COLO668 (cell line): ENCODE data around the gene SPATA24.
"Not testable (repeated sequence)": the region's sequence is repeated elsewhere in the genome, so short reads cannot be mapped to it uniquely, and the experiment has no call there.

Experiments used
- DNase-seq: peaks from one replicate; lab custom pipeline; 2025; ENCODE audit not compliant: unreplicated experiment; lab: John Stamatoyannopoulos, UW

The SPATA24 gene

DNA sequence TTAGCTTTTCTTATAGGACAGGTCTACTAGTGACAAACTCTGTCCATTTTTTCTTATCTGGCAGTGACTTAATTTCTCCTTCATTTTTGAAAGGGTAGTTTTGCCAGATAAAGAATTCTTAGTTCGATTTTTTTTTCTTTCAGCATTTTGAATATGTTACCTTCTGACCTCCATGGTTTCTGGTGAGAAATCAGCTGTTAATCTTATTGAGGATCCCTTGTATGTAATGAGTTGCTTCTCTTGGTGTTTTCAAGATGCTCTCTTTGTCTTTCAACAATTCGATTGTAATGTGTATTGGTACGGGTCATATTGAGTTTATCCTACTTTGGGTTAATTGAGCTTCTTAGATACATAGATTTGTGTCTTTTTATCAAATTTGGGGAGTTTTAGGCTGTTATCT is 49.7 kb downstream of the SPATA24 start:
- no peak for DNase-seq

DNA sequence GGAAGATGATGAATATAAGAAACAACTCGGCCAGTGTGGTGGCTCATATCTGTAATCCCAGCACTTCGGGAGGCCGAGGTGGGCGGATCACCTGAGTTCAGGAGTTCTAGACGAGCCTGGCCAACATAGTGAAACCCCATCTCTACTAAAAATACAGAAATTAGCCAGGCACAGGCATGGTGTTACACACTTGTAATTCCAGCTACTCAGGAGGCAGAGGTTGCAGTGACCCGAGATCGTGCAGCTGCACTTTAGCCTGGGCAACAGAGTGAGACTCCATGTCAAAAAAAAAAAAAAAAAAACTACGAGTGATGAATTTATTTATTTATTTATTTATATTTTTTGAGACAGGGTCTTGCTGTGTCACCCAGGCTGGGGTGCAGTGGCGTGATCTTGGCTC is 56.0 kb downstream of the SPATA24 start:
- not testable (repeated sequence) for DNase-seq
